GM12873 (cell line): ENCODE measurements around the gene GAL3ST1.

Experiments used
- CTCF ChIP-seq: IDR thresholded peaks from 2 replicates; pipeline ENCODE4 v1.5.1; 2012; ENCODE audit warnings: low read depth, mild to moderate bottlenecking, moderate library complexity, low read length, control low read depth; ENCODE audit not compliant: insufficient read depth; ENCODE audit errors: missing control alignments

Gene GAL3ST1

GRCh38 chr22:30516731-30517130, 57.7 kb downstream of the GAL3ST1 start:
- TF ChIP-seq CTCF = no peak

- no peak for TF ChIP-seq CTCF
Measured at GRCh38 chr22:30516273-30516672, 58.2 kb downstream of the GAL3ST1 start.

GRCh38 chr22:30514252-30514651, 60.2 kb downstream of the GAL3ST1 start:
- TF ChIP-seq CTCF = no peak

- no peak for TF ChIP-seq CTCF
Measured at GRCh38 chr22:30513462-30513861, 61.0 kb downstream of the GAL3ST1 start.

GRCh38 chr22:30511911-30512310, 62.6 kb downstream of the GAL3ST1 start:
- no peak for TF ChIP-seq CTCF

GRCh38 chr22:30511109-30511508, 63.4 kb downstream of the GAL3ST1 start:
- no peak for TF ChIP-seq CTCF

GRCh38 chr22:30508216-30508615, 66.2 kb downstream of the GAL3ST1 start:
- TF ChIP-seq CTCF = no peak
